Measurements from ENCODE around the gene LYZL2.
"Not testable (repeated sequence)": the region's sequence is repeated elsewhere in the genome, so short reads cannot be mapped to it uniquely, and the experiment has no call there.

LYZL2 gene

GRCh38 chr10:30600005-30600404 lies 29.5 kb downstream of the LYZL2 start:
- Histone ChIP-seq H3K36me3 (ENCODE audit: control insufficient read depth, insufficient read depth, low read length) (no peaks in the 10 kb centered on the region), H3K27me3 (replicated peaks; ENCODE audit: control insufficient read depth, insufficient read depth, low read length) (0 out of 2 replicates have a peak, but pooled peaks cover 1% of the 10 kb centered on the region), H3K4me3 (replicated peaks; ENCODE audit: low read depth, low read length) (no peak overlapping the region)
- TF ChIP-seq CTCF (IDR thresholded peaks at IDR 0.05; ENCODE audit: insufficient read depth, low read length, poor library complexity, severe bottlenecking), result no peak
- DNase-seq (ENCODE audit: extremely low read depth, insufficient read length), result no peak

- TF ChIP-seq CTCF (IDR thresholded peaks at IDR 0.05; ENCODE audit: insufficient read depth, low read length, poor library complexity, severe bottlenecking), result no peak
- no peak for DNase-seq (ENCODE audit: extremely low read depth, insufficient read length)
- Histone ChIP-seq H3K36me3 (ENCODE audit: control insufficient read depth, insufficient read depth, low read length) (no peaks in the 10 kb centered on the region), H3K4me3 (replicated peaks; ENCODE audit: low read depth, low read length) (no peak overlapping the region), H3K27me3 (replicated peaks; ENCODE audit: control insufficient read depth, insufficient read depth, low read length) (peaks cover 3% of the 10 kb centered on the region; the same call in 1 of the 2 replicates)
These were observed 31.3 kb downstream of the LYZL2 start for GRCh38 chr10:30598105-30598776.

- not testable (repeated sequence) for H3K27me3 ChIP-seq (replicated peaks; ENCODE audit: control insufficient read depth, insufficient read depth, low read length)
These were observed 32.1 kb downstream of the LYZL2 start for GRCh38 chr10:30597433-30597824.

GRCh38 chr10:30596493-30597432 lies 32.8 kb downstream of the LYZL2 start:
- not testable (repeated sequence) for DNase-seq (ENCODE audit: extremely low read depth, insufficient read length); H3K36me3 ChIP-seq (ENCODE audit: control insufficient read depth, insufficient read depth, low read length); H3K27me3 ChIP-seq (replicated peaks; ENCODE audit: control insufficient read depth, insufficient read depth, low read length); H3K4me3 ChIP-seq (replicated peaks; ENCODE audit: low read depth, low read length)

More at GRCh38 chr10:30597433-30597824, 32.1 kb downstream of the LYZL2 start:
- DNase-seq (ENCODE audit: extremely low read depth, insufficient read length); H3K36me3 ChIP-seq (ENCODE audit: control insufficient read depth, insufficient read depth, low read length); H3K4me3 ChIP-seq (replicated peaks; ENCODE audit: low read depth, low read length): not testable (repeated sequence)

GRCh38 chr10:30596013-30596412 lies 33.5 kb downstream of the LYZL2 start:
- no peak for DNase-seq (ENCODE audit: extremely low read depth, insufficient read length)
- no peak overlapping the region for H3K4me3 ChIP-seq (replicated peaks; ENCODE audit: low read depth, low read length)
- H3K36me3 ChIP-seq (ENCODE audit: control insufficient read depth, insufficient read depth, low read length), result no peaks in the 10 kb centered on the region
- no peak for TF ChIP-seq CTCF (IDR thresholded peaks at IDR 0.05; ENCODE audit: insufficient read depth, low read length, poor library complexity, severe bottlenecking)
- peaks cover 3% of the 10 kb centered on the region; the same call in 1 of the 2 replicates for H3K27me3 ChIP-seq (replicated peaks; ENCODE audit: control insufficient read depth, insufficient read depth, low read length)

GRCh38 chr10:30594077-30594476 lies 35.5 kb downstream of the LYZL2 start:
- Histone ChIP-seq H3K4me3 (replicated peaks; ENCODE audit: low read depth, low read length) (no peak overlapping the region), H3K36me3 (ENCODE audit: control insufficient read depth, insufficient read depth, low read length) (no peaks in the 10 kb centered on the region), H3K27me3 (replicated peaks; ENCODE audit: control insufficient read depth, insufficient read depth, low read length) (peaks cover 3% of the 10 kb centered on the region; the same call in 1 of the 2 replicates)
- TF ChIP-seq CTCF (IDR thresholded peaks at IDR 0.05; ENCODE audit: insufficient read depth, low read length, poor library complexity, severe bottlenecking), result no peak
- no peak for DNase-seq (ENCODE audit: extremely low read depth, insufficient read length)

GRCh38 chr10:30592770-30593169 lies 36.8 kb downstream of the LYZL2 start:
- H3K27me3 ChIP-seq (replicated peaks; ENCODE audit: control insufficient read depth, insufficient read depth, low read length); H3K36me3 ChIP-seq (ENCODE audit: control insufficient read depth, insufficient read depth, low read length); DNase-seq (ENCODE audit: extremely low read depth, insufficient read length); H3K4me3 ChIP-seq (replicated peaks; ENCODE audit: low read depth, low read length): not testable (repeated sequence)
